Measurements from ENCODE around the gene AP5S1. TPM values are rescaled to one million over a fixed set of nuclear protein-coding genes. Genes with fewer than 3 reads are reported as not detected.

AP5S1 gene
- polyA plus RNA-seq, 2 donors: 4.6 to 7.9 TPM

DNA sequence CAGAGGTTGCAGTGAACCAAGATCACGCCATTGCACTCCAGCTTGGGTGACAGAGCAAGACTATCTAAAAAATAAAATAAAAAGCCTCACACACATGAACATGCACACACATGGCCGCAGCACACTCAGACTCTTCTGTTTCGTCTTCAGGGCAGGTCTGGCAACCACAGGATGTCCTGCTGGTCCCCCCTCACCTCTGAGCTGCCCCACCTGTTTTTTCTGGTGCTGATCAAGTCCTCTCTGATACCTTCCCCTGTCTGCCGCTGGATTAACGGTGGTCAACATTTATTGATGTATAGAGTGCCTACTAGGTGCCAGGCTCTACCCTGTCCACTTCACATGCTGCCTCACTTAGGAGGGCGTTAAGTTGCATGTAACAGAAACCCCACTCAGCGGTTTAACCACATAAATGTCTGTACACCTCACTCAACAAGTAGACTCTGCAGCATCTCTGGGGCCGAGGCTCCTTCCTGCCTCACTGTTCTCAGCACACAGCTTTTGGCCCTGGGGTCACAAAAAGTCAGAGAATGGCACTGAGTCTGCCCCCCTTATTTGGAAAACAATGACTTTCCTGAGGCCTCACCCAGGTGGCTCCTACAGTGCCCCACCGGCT, 4.5 kb upstream of the AP5S1 start:
- 73 to 75% methylated on average over 9 of the region's 9 CpGs for WGBS, 2 donors
- peaks cover 9 to 11% of the 10 kb centered on the region in 2 donors for H3K4me1 ChIP-seq (ENCODE audit: control insufficient read depth in 2 of 2, insufficient read depth in 2 of 2, low read length in 1 of 2)
- H3K27ac ChIP-seq (ENCODE audit: low read depth in 2 of 2, low read length in 1 of 2): no peak overlapping the region
- H3K27me3 ChIP-seq (ENCODE audit: control insufficient read depth in 1 of 2, insufficient read depth in 2 of 2, low read length in 2 of 2): no peaks in the 10 kb centered on the region
- no peaks in the 10 kb centered on the region for H3K36me3 ChIP-seq (ENCODE audit: control insufficient read depth in 2 of 2, insufficient read depth in 2 of 2, low read length in 1 of 2)
- H3K4me3 ChIP-seq (ENCODE audit: low read depth in 1 of 2, low read length in 2 of 2): no peak overlapping the region
- no peaks in the 10 kb centered on the region for H3K9me3 ChIP-seq (ENCODE audit: control insufficient read depth in 2 of 2, insufficient read depth in 1 of 2, low read depth in 1 of 2, low read length in 1 of 2)

DNA sequence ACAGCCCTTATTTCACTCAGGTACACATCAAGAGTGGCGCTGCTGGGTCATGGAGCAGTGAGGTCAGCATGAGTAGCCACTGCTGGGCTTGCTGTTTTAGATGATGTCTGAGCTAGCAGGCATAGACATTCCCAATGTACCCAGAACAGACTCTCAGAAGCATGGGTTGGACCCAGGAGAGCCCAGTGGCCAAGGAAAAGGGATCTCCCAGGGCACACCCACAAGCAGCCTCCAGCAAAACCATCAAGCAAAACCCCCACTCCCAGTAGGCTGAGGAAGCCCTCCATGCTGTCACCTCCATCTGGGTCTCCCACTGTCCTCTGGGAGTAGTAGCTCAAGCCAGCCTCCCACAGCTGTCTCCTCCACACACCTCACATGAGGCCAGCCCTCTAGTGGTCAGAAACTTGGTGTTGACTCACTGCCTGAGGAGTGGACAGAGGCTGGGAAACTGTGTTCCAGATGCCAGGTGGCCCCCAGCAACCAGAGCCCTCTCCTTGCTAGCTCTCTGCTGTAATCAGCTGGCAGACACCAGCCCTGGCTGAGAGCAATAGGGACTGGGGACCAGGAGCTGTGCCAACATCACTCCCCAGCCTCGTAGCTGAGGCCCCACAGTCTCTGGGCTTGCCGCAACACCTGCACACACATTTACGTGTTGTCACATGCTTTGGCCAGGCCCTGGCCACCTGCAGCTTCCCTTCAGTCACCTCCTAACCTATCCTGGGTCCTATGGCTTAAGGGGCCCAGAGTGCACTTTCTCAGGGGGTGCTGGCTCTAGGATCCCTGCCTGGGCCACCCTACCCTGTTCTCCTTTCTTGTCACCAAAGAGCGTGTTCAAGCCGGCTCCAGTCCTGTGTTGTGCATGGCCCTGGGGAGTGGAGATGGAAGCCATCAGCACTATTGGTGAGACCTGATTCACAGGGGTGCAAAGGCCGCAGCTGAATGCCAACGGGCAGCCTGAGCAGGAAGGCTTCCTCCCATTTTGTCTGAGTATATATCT, 1.9 kb upstream of the AP5S1 start:
- Histone ChIP-seq H3K9me3 (ENCODE audit: control insufficient read depth in 2 of 2, insufficient read depth in 1 of 2, low read depth in 1 of 2, low read length in 1 of 2) (no peaks in the 10 kb centered on the region), H3K27ac (ENCODE audit: low read depth in 2 of 2, low read length in 1 of 2) (peak overlapping the region; percentile 31 to 69), H3K36me3 (ENCODE audit: control insufficient read depth in 2 of 2, insufficient read depth in 2 of 2, low read length in 1 of 2) (peaks cover 0 to 11% of the 10 kb centered on the region in 2 donors), H3K4me3 (ENCODE audit: low read depth in 1 of 2, low read length in 2 of 2) (no peak overlapping the region), H3K4me1 (ENCODE audit: control insufficient read depth in 2 of 2, insufficient read depth in 2 of 2, low read length in 1 of 2) (peaks cover 6 to 11% of the 10 kb centered on the region in 2 donors), H3K27me3 (ENCODE audit: control insufficient read depth in 1 of 2, insufficient read depth in 2 of 2, low read length in 2 of 2) (no peaks in the 10 kb centered on the region)
- WGBS, 2 donors: 63 to 72% methylated on average over 8 of the region's 8 CpGs

DNA sequence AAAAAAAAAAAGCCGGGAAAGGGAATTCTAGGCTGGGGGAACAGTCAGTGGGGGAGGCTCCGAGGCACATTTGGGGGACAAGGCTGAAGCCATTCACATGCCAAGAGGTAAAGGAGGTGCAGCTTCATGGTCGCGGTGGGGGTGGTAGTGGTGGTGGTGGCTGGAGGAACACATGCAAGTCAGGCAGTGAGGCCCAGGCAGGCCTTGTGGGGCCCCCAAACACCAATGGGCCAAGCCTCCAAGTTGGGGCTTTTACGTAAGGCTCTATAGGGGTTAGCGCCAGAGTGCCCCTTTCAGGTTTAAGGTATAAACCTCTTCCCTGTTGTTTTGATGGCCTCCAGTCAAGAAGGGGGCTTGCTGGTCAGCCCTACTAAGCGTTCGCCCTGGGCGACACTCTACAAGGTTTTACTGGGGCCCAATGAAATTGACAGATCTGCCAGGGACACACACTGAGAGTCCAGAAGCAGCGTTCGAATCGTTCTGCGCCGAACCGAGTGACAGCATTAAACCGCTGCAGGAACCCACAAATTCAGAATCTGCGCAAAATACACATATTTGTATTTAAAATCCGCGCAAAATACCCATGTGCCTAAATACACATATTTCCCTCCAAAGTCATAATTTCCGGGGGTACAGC, 818 bp upstream of the AP5S1 start:
- Histone ChIP-seq H3K27ac (ENCODE audit: low read depth in 2 of 2, low read length in 1 of 2) (peak overlapping the region; percentile 98 to 100), H3K36me3 (ENCODE audit: control insufficient read depth in 2 of 2, insufficient read depth in 2 of 2, low read length in 1 of 2) (peaks cover 8 to 19% of the 10 kb centered on the region in 2 donors), H3K4me3 (ENCODE audit: low read depth in 1 of 2, low read length in 2 of 2) (peak overlapping the region; percentile 73 to 82), H3K4me1 (ENCODE audit: control insufficient read depth in 2 of 2, insufficient read depth in 2 of 2, low read length in 1 of 2) (peaks cover 6 to 11% of the 10 kb centered on the region in 2 donors), H3K9me3 (ENCODE audit: control insufficient read depth in 2 of 2, insufficient read depth in 1 of 2, low read depth in 1 of 2, low read length in 1 of 2) (no peaks in the 10 kb centered on the region), H3K27me3 (ENCODE audit: control insufficient read depth in 1 of 2, insufficient read depth in 2 of 2, low read length in 2 of 2) (no peaks in the 10 kb centered on the region)
- WGBS, 2 donors: 63 to 64% methylated on average over 20 of the region's 20 CpGs

DNA sequence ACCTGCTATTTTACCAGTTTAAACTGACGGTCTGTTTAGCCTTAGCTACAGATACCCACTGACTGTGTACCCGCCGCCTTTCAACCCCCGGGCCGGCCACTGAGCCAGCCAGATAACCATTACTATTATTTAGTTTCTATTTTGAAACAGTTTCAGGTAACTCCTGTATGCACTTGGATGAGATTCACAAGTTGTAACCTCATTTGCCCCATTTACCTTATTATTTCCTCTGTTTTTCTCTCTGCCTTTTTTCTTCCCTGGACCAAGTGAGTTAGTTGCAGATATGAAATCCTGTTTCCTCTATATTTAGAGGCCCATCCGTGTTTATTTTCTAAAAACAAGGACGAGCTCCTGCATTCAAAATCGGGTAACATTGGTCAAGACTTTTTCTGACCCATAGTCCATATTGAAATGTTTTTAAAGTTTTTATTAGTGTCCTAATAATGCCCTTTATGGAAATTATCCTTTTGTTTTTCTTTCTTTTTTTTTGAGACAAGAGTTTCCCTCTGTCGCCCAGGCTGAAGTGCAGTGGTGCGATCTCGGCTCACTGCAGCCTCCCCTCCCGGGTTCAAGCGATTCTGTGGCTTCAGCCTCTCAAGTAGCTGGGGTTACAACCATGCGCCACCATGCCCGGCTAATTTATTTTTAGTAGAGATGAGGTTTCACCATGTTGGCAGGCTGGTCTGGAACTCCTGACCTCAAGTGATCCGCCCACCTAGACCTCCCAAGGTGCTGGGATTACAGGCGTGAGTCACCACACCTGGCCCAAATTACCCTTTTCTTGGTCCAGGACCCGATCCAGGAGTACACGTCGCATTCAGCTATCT, 767 bp downstream of the AP5S1 start:
- Histone ChIP-seq H3K9me3 (ENCODE audit: control insufficient read depth in 2 of 2, insufficient read depth in 1 of 2, low read depth in 1 of 2, low read length in 1 of 2) (no peaks in the 10 kb centered on the region), H3K4me3 (ENCODE audit: low read depth in 1 of 2, low read length in 2 of 2) (peak overlapping the region; percentile 73 to 82), H3K36me3 (ENCODE audit: control insufficient read depth in 2 of 2, insufficient read depth in 2 of 2, low read length in 1 of 2) (peaks cover 8 to 23% of the 10 kb centered on the region in 2 donors), H3K27me3 (ENCODE audit: control insufficient read depth in 1 of 2, insufficient read depth in 2 of 2, low read length in 2 of 2) (no peaks in the 10 kb centered on the region), H3K27ac (ENCODE audit: low read depth in 2 of 2, low read length in 1 of 2) (peak overlapping the region; percentile 98 to 100), H3K4me1 (ENCODE audit: control insufficient read depth in 2 of 2, insufficient read depth in 2 of 2, low read length in 1 of 2) (peaks cover 6 to 11% of the 10 kb centered on the region in 2 donors)
- WGBS, 2 donors: 35 to 37% methylated on average over 20 of the region's 20 CpGs

DNA sequence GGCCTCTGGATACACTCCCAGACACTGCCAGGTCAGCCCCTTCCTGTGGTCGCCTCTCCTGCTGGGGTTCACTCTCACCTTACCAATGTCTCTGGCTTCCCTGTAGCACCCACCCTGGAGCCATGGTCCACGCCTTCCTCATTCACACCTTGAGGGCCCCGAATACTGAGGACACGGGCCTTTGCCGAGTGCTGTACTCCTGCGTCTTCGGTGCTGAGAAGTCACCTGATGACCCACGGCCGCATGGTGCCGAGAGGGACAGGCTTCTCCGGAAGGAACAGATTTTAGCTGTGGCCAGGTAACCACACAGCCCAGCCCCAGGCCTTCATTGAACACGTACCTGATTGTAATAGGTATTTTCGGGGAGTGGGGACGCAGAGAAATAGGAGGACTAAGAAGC, 1.6 kb downstream of the AP5S1 start:
- no peak overlapping the region for H3K4me3 ChIP-seq (ENCODE audit: low read depth in 1 of 2, low read length in 2 of 2)
- H3K27ac ChIP-seq (ENCODE audit: low read depth in 2 of 2, low read length in 1 of 2): no peak overlapping the region
- H3K36me3 ChIP-seq (ENCODE audit: control insufficient read depth in 2 of 2, insufficient read depth in 2 of 2, low read length in 1 of 2): peaks cover 10 to 23% of the 10 kb centered on the region in 2 donors

DNA sequence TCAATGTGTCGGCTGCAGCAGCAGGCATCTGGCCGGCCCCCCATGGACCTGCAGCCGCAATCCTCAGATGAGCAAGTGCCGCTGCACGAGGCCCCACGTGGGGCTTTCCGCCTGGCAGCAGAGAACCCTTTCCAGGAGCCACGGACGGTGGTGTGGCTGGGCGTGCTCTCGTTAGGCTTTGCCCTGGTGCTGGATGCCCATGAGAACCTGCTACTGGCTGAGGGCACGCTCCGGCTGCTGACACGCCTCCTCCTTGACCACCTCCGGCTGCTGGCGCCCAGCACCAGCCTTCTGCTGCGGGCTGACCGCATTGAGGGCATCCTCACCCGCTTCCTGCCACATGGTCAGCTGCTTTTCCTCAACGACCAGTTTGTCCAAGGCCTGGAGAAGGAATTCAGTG, 3.5 kb downstream of the AP5S1 start:
- no peaks in the 10 kb centered on the region for H3K27me3 ChIP-seq (ENCODE audit: control insufficient read depth in 1 of 2, insufficient read depth in 2 of 2, low read length in 2 of 2)
- peaks cover under 1 to 2% of the 10 kb centered on the region in 2 donors for H3K4me1 ChIP-seq (ENCODE audit: control insufficient read depth in 2 of 2, insufficient read depth in 2 of 2, low read length in 1 of 2)
- no peak overlapping the region for H3K27ac ChIP-seq (ENCODE audit: low read depth in 2 of 2, low read length in 1 of 2)
- WGBS, 2 donors: 92 to 93% methylated on average over 20 of the region's 20 CpGs
- H3K36me3 ChIP-seq (ENCODE audit: control insufficient read depth in 2 of 2, insufficient read depth in 2 of 2, low read length in 1 of 2): peaks cover 10 to 27% of the 10 kb centered on the region in 2 donors
- no peaks in the 10 kb centered on the region for H3K9me3 ChIP-seq (ENCODE audit: control insufficient read depth in 2 of 2, insufficient read depth in 1 of 2, low read depth in 1 of 2, low read length in 1 of 2)
- no peak overlapping the region for H3K4me3 ChIP-seq (ENCODE audit: low read depth in 1 of 2, low read length in 2 of 2)

More for the DNA sequence above, 1.6 kb downstream of the AP5S1 start:
- Histone ChIP-seq H3K9me3 (ENCODE audit: control insufficient read depth in 2 of 2, insufficient read depth in 1 of 2, low read depth in 1 of 2, low read length in 1 of 2) (no peaks in the 10 kb centered on the region), H3K4me1 (ENCODE audit: control insufficient read depth in 2 of 2, insufficient read depth in 2 of 2, low read length in 1 of 2) (peaks cover 6 to 11% of the 10 kb centered on the region in 2 donors), H3K27me3 (ENCODE audit: control insufficient read depth in 1 of 2, insufficient read depth in 2 of 2, low read length in 2 of 2) (no peaks in the 10 kb centered on the region)
- WGBS, 2 donors: 93 to 95% methylated on average over 14 of the region's 14 CpGs

DNA sequence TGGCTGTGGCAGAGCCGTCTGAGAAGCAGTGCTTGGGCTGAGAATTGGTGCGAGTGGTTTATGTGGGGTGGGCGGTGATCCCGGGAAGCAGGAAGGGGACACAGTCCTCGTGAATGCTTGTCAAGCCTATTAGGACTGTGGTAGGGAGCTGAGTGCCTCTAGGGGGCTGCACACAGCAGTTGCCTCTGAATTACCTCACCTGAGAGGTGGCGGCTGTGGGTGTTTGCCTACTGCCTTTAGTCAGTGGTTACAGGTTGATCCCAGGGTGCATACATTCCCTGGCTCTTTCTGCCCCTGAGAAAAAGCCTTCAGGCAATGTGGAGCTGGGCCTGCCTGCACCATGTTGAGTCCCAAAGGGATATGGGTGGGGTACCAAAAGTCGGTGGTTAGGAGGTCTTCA, 5.2 kb downstream of the AP5S1 start:
- no peaks in the 10 kb centered on the region for H3K27me3 ChIP-seq (ENCODE audit: control insufficient read depth in 1 of 2, insufficient read depth in 2 of 2, low read length in 2 of 2)
- H3K36me3 ChIP-seq (ENCODE audit: control insufficient read depth in 2 of 2, insufficient read depth in 2 of 2, low read length in 1 of 2): peaks cover 10 to 27% of the 10 kb centered on the region in 2 donors
- H3K4me1 ChIP-seq (ENCODE audit: control insufficient read depth in 2 of 2, insufficient read depth in 2 of 2, low read length in 1 of 2): no peaks in the 10 kb centered on the region
- no peak overlapping the region for H3K27ac ChIP-seq (ENCODE audit: low read depth in 2 of 2, low read length in 1 of 2)
- 79 to 81% methylated on average over 7 of the region's 7 CpGs for WGBS, 2 donors
- H3K4me3 ChIP-seq (ENCODE audit: low read depth in 1 of 2, low read length in 2 of 2): no peak overlapping the region
- no peaks in the 10 kb centered on the region for H3K9me3 ChIP-seq (ENCODE audit: control insufficient read depth in 2 of 2, insufficient read depth in 1 of 2, low read depth in 1 of 2, low read length in 1 of 2)

DNA sequence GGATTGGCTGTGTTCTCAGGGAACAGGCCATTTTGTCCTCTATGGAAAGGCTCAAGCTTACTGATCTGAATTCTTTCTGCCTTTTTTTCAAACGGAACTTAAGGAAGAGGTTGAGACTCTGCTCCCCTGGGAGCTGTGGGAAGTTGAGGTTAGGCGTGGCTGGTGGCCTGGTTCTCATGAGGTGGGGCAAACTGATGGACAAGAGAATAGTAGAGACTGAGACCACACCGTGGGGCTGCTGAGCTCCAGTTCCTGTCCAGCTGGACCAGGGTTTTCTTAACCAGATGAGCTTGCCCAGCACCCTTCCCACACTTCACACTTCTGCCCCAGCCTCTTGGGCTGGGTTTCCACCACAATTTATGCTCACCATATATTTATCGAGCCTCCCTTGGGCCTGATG, 6.1 kb downstream of the AP5S1 start:
- Histone ChIP-seq H3K36me3 (ENCODE audit: control insufficient read depth in 2 of 2, insufficient read depth in 2 of 2, low read length in 1 of 2) (peaks cover 10 to 27% of the 10 kb centered on the region in 2 donors), H3K27me3 (ENCODE audit: control insufficient read depth in 1 of 2, insufficient read depth in 2 of 2, low read length in 2 of 2) (no peaks in the 10 kb centered on the region), H3K27ac (ENCODE audit: low read depth in 2 of 2, low read length in 1 of 2) (no peak overlapping the region), H3K4me1 (ENCODE audit: control insufficient read depth in 2 of 2, insufficient read depth in 2 of 2, low read length in 1 of 2) (no peaks in the 10 kb centered on the region), H3K4me3 (ENCODE audit: low read depth in 1 of 2, low read length in 2 of 2) (no peak overlapping the region), H3K9me3 (ENCODE audit: control insufficient read depth in 2 of 2, insufficient read depth in 1 of 2, low read depth in 1 of 2, low read length in 1 of 2) (no peaks in the 10 kb centered on the region)
- 76 to 77% methylated on average over 4 of the region's 4 CpGs for WGBS, 2 donors

DNA sequence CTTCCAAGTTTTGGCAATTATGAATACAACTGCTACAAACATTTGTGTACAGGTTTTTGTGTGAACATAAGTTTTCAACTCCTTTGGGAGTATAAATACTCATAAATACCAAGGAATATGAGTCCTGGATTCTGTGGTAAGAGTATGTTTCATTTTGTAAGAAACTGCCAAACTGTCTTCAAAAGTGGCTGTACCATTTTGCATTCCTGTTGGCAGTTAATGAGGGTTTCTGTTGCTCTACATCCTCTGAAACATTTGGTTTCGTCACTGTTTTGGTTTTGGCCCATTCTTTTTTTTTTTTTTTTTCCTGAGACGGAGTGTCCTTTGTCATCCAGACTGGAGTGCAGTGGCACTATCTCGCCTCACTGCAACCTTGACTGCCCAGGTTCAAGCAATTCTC, 8.5 kb downstream of the AP5S1 start:
- H3K9me3 ChIP-seq (ENCODE audit: control insufficient read depth in 2 of 2, insufficient read depth in 1 of 2, low read depth in 1 of 2, low read length in 1 of 2): no peaks in the 10 kb centered on the region
- peaks cover 9 to 13% of the 10 kb centered on the region in 2 donors for H3K36me3 ChIP-seq (ENCODE audit: control insufficient read depth in 2 of 2, insufficient read depth in 2 of 2, low read length in 1 of 2)
- no peaks in the 10 kb centered on the region for H3K4me1 ChIP-seq (ENCODE audit: control insufficient read depth in 2 of 2, insufficient read depth in 2 of 2, low read length in 1 of 2)
- H3K27ac ChIP-seq (ENCODE audit: low read depth in 2 of 2, low read length in 1 of 2): no peak overlapping the region
- WGBS, 2 donors: 93 to 100% methylated on average over 3 of the region's 3 CpGs
- no peaks in the 10 kb centered on the region for H3K27me3 ChIP-seq (ENCODE audit: control insufficient read depth in 1 of 2, insufficient read depth in 2 of 2, low read length in 2 of 2)
- no peak overlapping the region for H3K4me3 ChIP-seq (ENCODE audit: low read depth in 1 of 2, low read length in 2 of 2)

All from esophagus (tissue), 2 donors.